NT2/D1 (cell line): Measurements from ENCODE around the gene OR6C1.
"Not testable (repeated sequence)": the region's sequence is repeated elsewhere in the genome, so short reads cannot be mapped to it uniquely, and the experiment has no call there.

Experiments
- SUZ12 ChIP-seq: IDR thresholded peaks from 2 replicates; pipeline ENCODE4 v1.6.1; 2011; ENCODE audit not compliant: insufficient read length, insufficient read depth; ENCODE audit errors: extremely low read depth
- YY1 ChIP-seq: IDR thresholded peaks from 2 replicates; pipeline ENCODE4 v1.6.1; 2011; ENCODE audit not compliant: insufficient read length, insufficient read depth
- ZNF274 ChIP-seq: IDR thresholded peaks from 2 replicates; pipeline ENCODE4 v1.6.1; 2011; ENCODE audit warnings: mild to moderate bottlenecking, low read depth, low read length

GRCh38 chr12:55355338-55355737 is 41.2 kb downstream of the OR6C1 start:
- not testable (repeated sequence) for TF ChIP-seq ZNF274, YY1, SUZ12
